IMR-90 (cell line): Measurements from ENCODE around the gene TCEAL3. TPM values are rescaled to one million over a fixed set of nuclear protein-coding genes. Genes with fewer than 3 reads are reported as not detected.

Experiments used
- ATAC-seq: fragments of 200-7000 bp; cut with Tn5 transposase; 2 replicates; pipeline ENCODE4 v1.9.1; 2020; ENCODE audit warnings: low read depth, mild to moderate bottlenecking, moderate library complexity
- BruUV-seq: library from RNA; stranded (reverse); fragments of 400-500 nt; replicated peaks from 2 replicates; lab custom pipeline; 2021; lab: Mats Ljungman, UMichigan
- CTCF ChIA-PET: fragments of 300-600 bp; formaldehyde crosslinking; extraction: SDS; loops from one replicate; lab custom pipeline; 2021; ENCODE audit warnings: antibody characterized with exemption; lab: Yijun Ruan, JAX
- POLR2A ChIA-PET: fragments of 300-600 bp; sonication (Branson Sonifier 250); formaldehyde crosslinking; loops from one replicate; lab custom pipeline; 2022; ENCODE audit warnings: antibody characterized with exemption; ENCODE audit not compliant: unreplicated experiment; lab: Charles Lee
- DNase-seq: peaks from one replicate; pipeline ENCODE4 v3.0.0; 2013
- H2AFZ ChIP-seq: replicated peaks from 2 replicates; pipeline ENCODE3; 2013; ENCODE audit warnings: low read length, mild to moderate bottlenecking; ENCODE audit not compliant: poor library complexity
- H2AK5ac ChIP-seq: 2 replicates; pipeline ENCODE4 v1.6.1; 2013; ENCODE audit warnings: low read depth, low read length, inconsistent platforms
- H2AK9ac ChIP-seq: replicated peaks from 2 replicates; pipeline ENCODE3; 2013; ENCODE audit warnings: mild to moderate bottlenecking, low read depth, low read length, moderate library complexity; ENCODE audit not compliant: poor library complexity
- H2BK120ac ChIP-seq: 2 replicates; pipeline ENCODE4 v1.6.1; 2013; ENCODE audit warnings: low read depth, low read length, inconsistent platforms
- H2BK15ac ChIP-seq: 3 replicates; pipeline ENCODE4 v1.6.1; 2013; ENCODE audit warnings: low read depth, low read length, inconsistent platforms
- H2BK20ac ChIP-seq: 2 replicates; pipeline ENCODE4 v1.6.1; 2013; ENCODE audit warnings: low read depth, mild to moderate bottlenecking, inconsistent platforms, low read length, moderate library complexity
- H2BK5ac ChIP-seq: 2 replicates; pipeline ENCODE4 v1.6.1; 2013; ENCODE audit warnings: mild to moderate bottlenecking, low read depth, low read length, inconsistent platforms; ENCODE audit not compliant: poor library complexity, severe bottlenecking
- H3K14ac ChIP-seq: replicated peaks from 2 replicates; pipeline ENCODE4 v1.6.1; 2013; ENCODE audit warnings: low read depth, low read length, inconsistent platforms
- H3K18ac ChIP-seq: 2 replicates; pipeline ENCODE4 v1.6.1; 2013; ENCODE audit warnings: low read depth, low read length, control low read depth
- H3K23ac ChIP-seq: 2 replicates; pipeline ENCODE4 v1.6.1; 2013; ENCODE audit warnings: low read depth, low read length, inconsistent platforms
- H3K27ac ChIP-seq: 2 replicates; pipeline ENCODE4 v1.5.1; 2013; ENCODE audit warnings: mild to moderate bottlenecking, control low read depth, low read length; ENCODE audit not compliant: insufficient read depth
- H3K27me3 ChIP-seq: 2 replicates; pipeline ENCODE4 v1.6.1; 2013; ENCODE audit warnings: low read length; ENCODE audit not compliant: control insufficient read depth, insufficient read depth
- H3K36me3 ChIP-seq: 2 replicates; pipeline ENCODE4 v1.6.1; 2013; ENCODE audit warnings: low read length, mixed read lengths; ENCODE audit not compliant: control insufficient read depth, insufficient read depth
- H3K4ac ChIP-seq: 2 replicates; pipeline ENCODE4 v1.6.1; 2013; ENCODE audit warnings: low read depth, low read length, inconsistent platforms
- H3K4me1 ChIP-seq: 2 replicates; pipeline ENCODE4 v1.6.1; 2013; ENCODE audit warnings: low read length, mixed read lengths; ENCODE audit not compliant: control insufficient read depth, insufficient read depth
- H3K4me2 ChIP-seq: 2 replicates; pipeline ENCODE4 v1.6.1; 2013; ENCODE audit warnings: low read depth, mild to moderate bottlenecking, control low read depth, low read length, moderate library complexity
- H3K4me3 ChIP-seq: 2 replicates; pipeline ENCODE4 v1.5.1; 2013; ENCODE audit warnings: low read depth, mild to moderate bottlenecking, control low read depth, low read length, moderate library complexity; ENCODE audit not compliant: insufficient read depth
- H3K56ac ChIP-seq: 2 replicates; pipeline ENCODE4 v1.6.1; 2013; ENCODE audit warnings: low read length, inconsistent platforms; ENCODE audit not compliant: insufficient read depth; ENCODE audit errors: extremely low read depth
- H3K79me1 ChIP-seq, 2 experiments: 2 replicates each; pipeline ENCODE4 v1.6.1; 2013; ENCODE audit warnings: low read length in 2 of 2, inconsistent platforms in 1 of 2, low read depth in 1 of 2
- H3K9ac ChIP-seq: 2 replicates; pipeline ENCODE4 v1.6.1; 2013; ENCODE audit warnings: low read depth, low read length, control low read depth
- H3K9me1 ChIP-seq: 2 replicates; pipeline ENCODE4 v1.6.1; 2013; ENCODE audit warnings: low read length, inconsistent platforms; ENCODE audit not compliant: insufficient read depth
- H3K9me3 ChIP-seq: 2 replicates; pipeline ENCODE4 v1.6.1; 2013; ENCODE audit warnings: low read length; ENCODE audit not compliant: control insufficient read depth, insufficient read depth
- H4K20me1 ChIP-seq: 2 replicates; pipeline ENCODE4 v1.6.1; 2013; ENCODE audit warnings: low read length, inconsistent platforms; ENCODE audit not compliant: insufficient read depth
- H4K5ac ChIP-seq: 2 replicates; pipeline ENCODE4 v1.6.1; 2013; ENCODE audit warnings: mild to moderate bottlenecking, low read depth, low read length, control low read depth
- H4K8ac ChIP-seq, 2 experiments: 2 replicates each; pipeline ENCODE4 v1.6.1; 2013; ENCODE audit warnings: low read depth in 2 of 2, low read length in 2 of 2, control low read depth in 1 of 2, inconsistent platforms in 1 of 2
- H4K91ac ChIP-seq: 2 replicates; pipeline ENCODE4 v1.6.1; 2013; ENCODE audit warnings: low read depth, low read length, inconsistent platforms; ENCODE audit not compliant: insufficient read depth
- BHLHE40 ChIP-seq: fragments of 150-350 bp; IDR thresholded peaks from 2 replicates; pipeline ENCODE4 v1.6.1; 2016; ENCODE audit warnings: mild to moderate bottlenecking, low read depth, low read length
- CEBPB ChIP-seq: IDR thresholded peaks from 2 replicates; pipeline ENCODE4 v1.6.1; 2012; ENCODE audit warnings: low read depth, low read length, improper control_type of control experiment
- CHD1 ChIP-seq: IDR thresholded peaks from 2 replicates; pipeline ENCODE4 v1.6.1; 2012; ENCODE audit warnings: low read depth, low read length, improper control_type of control experiment
- ELK1 ChIP-seq: fragments of 150-350 bp; IDR thresholded peaks from 2 replicates; pipeline ENCODE4 v1.6.1; 2016; ENCODE audit warnings: low read depth, mild to moderate bottlenecking, low read length, moderate library complexity, borderline replicate concordance
- FOS ChIP-seq: fragments of 150-350 bp; IDR thresholded peaks from 2 replicates; pipeline ENCODE4 v1.6.1; 2016; ENCODE audit warnings: low read depth, low read length
- MAFK ChIP-seq: IDR thresholded peaks from 2 replicates; pipeline ENCODE4 v1.6.1; 2012; ENCODE audit warnings: low read depth, low read length, improper control_type of control experiment
- MAZ ChIP-seq: IDR thresholded peaks from 2 replicates; pipeline ENCODE4 v1.6.1; 2012; ENCODE audit warnings: low read depth, mild to moderate bottlenecking, low read length, improper control_type of control experiment, moderate library complexity, borderline replicate concordance
- MXI1 ChIP-seq: IDR thresholded peaks from 2 replicates; pipeline ENCODE4 v1.6.1; 2012; ENCODE audit warnings: low read depth, mild to moderate bottlenecking, low read length, moderate library complexity, borderline replicate concordance
- POLR2A ChIP-seq: IDR thresholded peaks from 2 replicates; pipeline ENCODE4 v1.6.1; 2012; ENCODE audit warnings: mild to moderate bottlenecking, low read depth, low read length
- RAD21 ChIP-seq: IDR thresholded peaks from 2 replicates; pipeline ENCODE4 v1.6.1; 2012; ENCODE audit warnings: low read length, improper control_type of control experiment
- RCOR1 ChIP-seq: IDR thresholded peaks from 2 replicates; pipeline ENCODE4 v1.6.1; 2012; ENCODE audit warnings: mild to moderate bottlenecking, low read length, improper control_type of control experiment; ENCODE audit not compliant: insufficient replicate concordance
- RFX5 ChIP-seq: IDR thresholded peaks from 2 replicates; pipeline ENCODE4 v1.8.0; 2012; ENCODE audit warnings: low read depth, mild to moderate bottlenecking, low read length, moderate library complexity
- SMC3 ChIP-seq: fragments of 150-350 bp; IDR thresholded peaks from 2 replicates; pipeline ENCODE4 v1.6.1; 2016; ENCODE audit warnings: low read depth, mild to moderate bottlenecking, antibody characterized with exemption, low read length, moderate library complexity
- WGBS, 2 experiments: methylation state at CpG; one replicate each; pipeline versions ENCODE4 v1.1.5 to v1.1.7; 2013; ENCODE audit warnings: missing lambda C conversion rate in 2 of 2; ENCODE audit not compliant: insufficient read length in 1 of 2; ENCODE audit errors: extremely low coverage in 2 of 2; 5-methylcytosine and 5-hydroxymethylcytosine counted together
- dilution Hi-C: fragments of 300-500 bp; cut with HindIII; formaldehyde crosslinking; loops from one replicate; pipeline ENCODE4 v1.14.3; 2018; ENCODE audit warnings: low sequenced_read_pairs; ENCODE audit not compliant: unreplicated experiment
- in situ Hi-C: fragments of 300-500 bp; cut with MboI; formaldehyde crosslinking; loops from 3 replicates; pipeline ENCODE4 v1.14.3; 2019; ENCODE audit warnings: low sequenced_read_pairs, inconsistent platforms, mixed read lengths
- intact Hi-C: fragments of 100-400 bp; cut with micrococcal nuclease; formaldehyde crosslinking; loops from 2 replicates; pipeline ENCODE4 v1.10.0; 2022
- polyA plus RNA-seq, 3 experiments: library from polyadenylated mRNA; depleted of rRNA; stranded (reverse); fragments of >200 nt; gene quantifications; 2 replicates each; pipeline ENCODE4 v1.2.3, GENCODE V29; 2012; ENCODE audit warnings: low replicate concordance in 1 of 3
- total RNA-seq: library from RNA; depleted of rRNA; stranded (reverse); fragments of >200 nt; gene quantifications from 2 replicates; pipeline ENCODE4 v1.2.3, GENCODE V29; 2012
- TF ChIP-seq, protein P1 (sequence below): fragments of 150-350 bp; IDR thresholded peaks from 2 replicates; pipeline ENCODE4 v1.6.1; 2017; ENCODE audit warnings: mild to moderate bottlenecking, antibody characterized with exemption, low read length, low read depth

The TCEAL3 gene
- total and polyA plus RNA-seq, 2 of the 4 experiments (the other 2 are of a cell fraction) = 3.2 to 24.2 TPM

- POLR2A ChIA-PET = interaction anchor here (0.8 kb wide), 1 partner anchor 123 kb away, joined by 9 read pairs; no protein-coding TSS in a partner anchor
- H4K91ac ChIP-seq = peak within 1 kb of the TSS; percentile 86
- H3K18ac ChIP-seq = peak within 1 kb of the TSS; percentile 88
- dilution Hi-C loops (no loop called here), in situ Hi-C loops (no loop called here), intact Hi-C loops (loop anchor here (5.0 kb wide), 1 partner anchor 49 kb away; no protein-coding TSS in a partner anchor)
- peak within 1 kb of the TSS; percentile 84 for H3K56ac ChIP-seq
- peak within 1 kb of the TSS; percentile 89 for H3K9ac ChIP-seq
- no peaks in the 10 kb centered on the region for H3K9me3 ChIP-seq
- DNase-seq (peak; percentile 27), ATAC-seq (peak; percentile 23)
- peak within 1 kb of the TSS; percentile 92 for H2BK5ac ChIP-seq
- H3K36me3 ChIP-seq = no peaks in the 10 kb centered on the region
- H3K4me3 ChIP-seq = peak within 1 kb of the TSS; percentile 81
- H4K20me1 ChIP-seq = no peaks in the 10 kb centered on the region
- WGBS, 2 experiments = 21% methylated on average over 10 of the region's 32 CpGs; no CpG with 5 or more reads in 1 of the 2 experiments
- peaks cover 3% of the 10 kb centered on the region; the same call in 1 of the 2 replicates for H3K9me1 ChIP-seq
- peak within 1 kb of the TSS; percentile 91 for H3K23ac ChIP-seq
- BruUV-seq = no TSS peak
- H2BK15ac ChIP-seq = no peak within 1 kb of the TSS; the same call in 2 of the 3 replicates
- peak within 1 kb of the TSS; percentile 86 to 91 for H4K8ac ChIP-seq
- CTCF ChIA-PET = interaction anchor here (1.3 to 1.5 kb wide), 2 partner anchors 19 to 31 kb away, joined by 3 to 6 read pairs; no protein-coding TSS in a partner anchor
- H3K4ac ChIP-seq = peak within 1 kb of the TSS; percentile 89
- H3K4me1 ChIP-seq = no peaks in the 10 kb centered on the region
- H3K27me3 ChIP-seq = no peaks in the 10 kb centered on the region
- H4K5ac ChIP-seq = peak within 1 kb of the TSS; percentile 79
- H3K79me1 ChIP-seq = peaks cover 0 to 9% of the 10 kb centered on the region in 2 experiments; a peak in 1 of 4 replicates
- peak within 1 kb of the TSS; percentile 84 for H3K4me2 ChIP-seq
- H2AFZ ChIP-seq = peak within 1 kb of the TSS; percentile 92
- H3K27ac ChIP-seq = peak within 1 kb of the TSS; percentile 98
- H2BK20ac ChIP-seq = no peak within 1 kb of the TSS
- H2BK120ac ChIP-seq = peak within 1 kb of the TSS; percentile 68
- H2AK5ac ChIP-seq = peak within 1 kb of the TSS; percentile 86
- H3K14ac ChIP-seq = peak within 1 kb of the TSS; percentile 86
- H2AK9ac ChIP-seq = peak within 1 kb of the TSS; percentile 85
- TF ChIP-seq BHLHE40 = peak; percentile 73
- TF ChIP-seq ELK1 = no peak
- TF ChIP-seq, protein P1, sequence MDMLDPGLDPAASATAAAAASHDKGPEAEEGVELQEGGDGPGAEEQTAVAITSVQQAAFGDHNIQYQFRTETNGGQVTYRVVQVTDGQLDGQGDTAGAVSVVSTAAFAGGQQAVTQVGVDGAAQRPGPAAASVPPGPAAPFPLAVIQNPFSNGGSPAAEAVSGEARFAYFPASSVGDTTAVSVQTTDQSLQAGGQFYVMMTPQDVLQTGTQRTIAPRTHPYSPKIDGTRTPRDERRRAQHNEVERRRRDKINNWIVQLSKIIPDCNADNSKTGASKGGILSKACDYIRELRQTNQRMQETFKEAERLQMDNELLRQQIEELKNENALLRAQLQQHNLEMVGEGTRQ = peak; percentile 92
- no peak for TF ChIP-seq MAZ
- no peak for TF ChIP-seq MAFK
- TF ChIP-seq SMC3 = no peak
- TF ChIP-seq RCOR1 = no peak
- no peak for TF ChIP-seq CEBPB
- no peak for TF ChIP-seq FOS
- TF ChIP-seq POLR2A = no peak
- TF ChIP-seq MXI1 = no peak
- TF ChIP-seq CHD1 = no peak
- TF ChIP-seq RFX5 = no peak
- TF ChIP-seq RAD21 = no peak
These were observed 20.9 kb downstream of the TCEAL3 start, which contains the start of gene TCEAL1 for GRCh38 chrX:103628386-103629317. Gene TCEAL1 (plus strand): TSS chrX:103628975. CDS start chrX:103629917, 942 bp downstream.
